ENCODE measurements around the gene ACSL1.

ACSL1 gene

DNA sequence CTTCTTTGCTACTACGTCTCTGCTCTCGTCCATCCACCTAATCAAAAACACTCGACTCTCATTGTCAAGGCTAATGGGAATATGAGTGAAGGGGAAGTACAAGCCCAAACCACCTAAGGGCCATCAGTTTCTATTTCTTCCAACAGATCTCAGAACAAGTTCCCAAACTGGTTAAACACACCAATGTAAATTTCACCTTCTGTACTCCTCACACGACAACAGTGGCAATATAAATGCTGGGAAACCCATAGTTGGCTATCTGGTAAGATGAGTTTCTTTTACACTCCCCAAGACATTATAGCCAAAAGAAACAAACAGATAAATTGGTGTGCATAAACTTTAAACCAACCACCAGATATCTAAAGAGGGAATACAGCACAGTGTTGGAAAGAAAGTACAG, 21.9 kb downstream of the ACSL1 start:
- TF ChIP-seq CTCF (IDR thresholded peaks at IDR 0.05; ENCODE audit: low read length, missing control alignments): no peak
- no peak overlapping the region for H3K4me3 ChIP-seq (replicated peaks; ENCODE audit: low read depth, low read length)
- DNase-seq (ENCODE audit: low read depth): no peak

DNA sequence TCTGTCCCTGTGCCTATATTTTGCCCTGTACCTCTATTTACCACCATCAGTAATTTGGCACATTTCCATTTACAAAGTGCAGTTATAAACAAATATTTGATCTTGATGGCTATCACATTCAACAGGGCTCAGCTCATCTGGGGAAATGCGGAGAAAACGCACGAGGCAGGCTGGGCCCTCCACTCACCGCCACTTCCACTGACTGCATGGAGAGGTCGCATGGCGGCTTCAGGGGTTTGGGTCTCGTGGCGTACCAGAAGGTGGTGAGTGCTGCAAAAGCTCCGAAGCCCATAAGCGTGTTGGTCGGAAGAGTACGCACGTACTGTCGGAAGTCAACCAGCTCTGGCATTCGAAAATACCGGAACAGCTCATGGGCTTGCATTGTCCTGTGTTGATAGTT, 22.6 kb downstream of the ACSL1 start:
- no peak overlapping the region for H3K4me3 ChIP-seq (replicated peaks; ENCODE audit: low read depth, low read length)
- DNase-seq (ENCODE audit: low read depth): no peak
- no peak for TF ChIP-seq CTCF (IDR thresholded peaks at IDR 0.05; ENCODE audit: low read length, missing control alignments)

GRCh38 chr4:184802697-184803015, 23.1 kb downstream of the ACSL1 start:
- TF ChIP-seq CTCF (IDR thresholded peaks at IDR 0.05; ENCODE audit: low read length, missing control alignments): no peak
- no peak for DNase-seq (ENCODE audit: low read depth)
- no peak overlapping the region for H3K4me3 ChIP-seq (replicated peaks; ENCODE audit: low read depth, low read length)

GRCh38 chr4:184801781-184802696, 23.7 kb downstream of the ACSL1 start:
- no peak overlapping the region for H3K4me3 ChIP-seq (replicated peaks; ENCODE audit: low read depth, low read length)
- no peak for DNase-seq (ENCODE audit: low read depth)
- TF ChIP-seq CTCF (IDR thresholded peaks at IDR 0.05; ENCODE audit: low read length, missing control alignments): no peak

DNA sequence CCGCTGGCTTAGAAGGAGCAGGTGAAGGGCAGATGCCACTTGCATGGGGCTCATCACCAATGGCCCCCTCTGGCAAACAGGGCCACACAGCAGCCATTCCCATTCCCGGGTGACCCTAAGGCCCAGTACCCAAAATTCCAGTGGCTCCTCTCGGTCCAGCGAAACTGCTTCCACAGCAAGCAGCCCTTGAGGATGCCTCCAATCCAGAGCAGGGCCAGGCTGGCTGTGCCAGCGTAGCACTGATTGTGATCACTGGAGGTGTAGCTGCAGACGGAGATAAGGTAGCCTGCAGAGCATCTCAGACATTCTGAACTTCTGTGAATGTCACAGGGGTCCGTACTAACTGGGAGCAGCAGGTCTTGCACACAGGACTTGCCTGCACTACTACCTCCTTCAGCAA, 27.3 kb downstream of the ACSL1 start:
- DNase-seq (ENCODE audit: low read depth): no peak
- no peak for TF ChIP-seq CTCF (IDR thresholded peaks at IDR 0.05; ENCODE audit: low read length, missing control alignments)
- no peak overlapping the region for H3K4me3 ChIP-seq (replicated peaks; ENCODE audit: low read depth, low read length)

DNA sequence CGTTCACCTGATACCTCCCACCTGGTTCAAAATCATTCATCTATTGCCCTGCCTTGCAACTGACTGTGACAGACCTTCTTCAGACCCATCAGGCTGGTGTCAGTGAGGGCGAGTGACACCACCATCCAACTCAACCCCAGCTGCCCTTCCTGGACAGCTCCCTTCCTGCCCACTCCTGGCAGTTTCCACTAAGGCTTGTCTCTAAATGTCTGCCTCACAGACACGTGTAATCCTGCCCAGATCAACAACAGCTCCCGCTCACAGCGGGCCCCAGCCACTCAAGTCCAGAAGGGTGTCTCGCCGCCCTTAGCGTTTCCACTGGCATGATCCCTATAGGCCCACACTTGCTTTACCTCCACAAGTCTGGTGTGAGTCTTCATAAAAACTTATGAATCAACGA, 28.9 kb downstream of the ACSL1 start:
- TF ChIP-seq CTCF (IDR thresholded peaks at IDR 0.05; ENCODE audit: low read length, missing control alignments): no peak
- DNase-seq (ENCODE audit: low read depth): no peak

More for the DNA sequence above, 28.9 kb downstream of the ACSL1 start:
- H3K4me3 ChIP-seq (replicated peaks; ENCODE audit: low read depth, low read length): no peak overlapping the region

Measured in fibroblast of pulmonary artery (primary cell).